Sigmoid colon (tissue), 4 donors: ENCODE results near the gene PAXX.

Experiments
- CTCF ChIP-seq, 4 experiments: fragments of 450-650 bp in 3 of 4; fragments of 200-600 bp in 1 of 4; IDR thresholded peaks; one replicate each; pipeline ENCODE4 v1.5.1; 2016 to 2019; ENCODE audit warnings: antibody characterized with exemption in 4 of 4, mild to moderate bottlenecking in 3 of 4, moderate library complexity in 2 of 4
- EP300 ChIP-seq, 4 donors: sonication (generic); formaldehyde crosslinking; IDR thresholded peaks; one replicate each; pipeline ENCODE4 v1.6.1; 2017; ENCODE audit warnings: antibody characterized with exemption in 4 of 4
- POLR2A ChIP-seq, 2 donors: fragments of 450-650 bp; IDR thresholded peaks; one replicate each; pipeline ENCODE4 v1.6.1; 2016; ENCODE audit warnings: antibody characterized with exemption in 2 of 2, mild to moderate bottlenecking in 2 of 2, moderate library complexity in 2 of 2
- POLR2AphosphoS5 ChIP-seq, 4 donors: sonication (generic); formaldehyde crosslinking; IDR thresholded peaks; one replicate each; pipeline ENCODE4 v1.6.1; 2017; ENCODE audit warnings: antibody characterized with exemption in 4 of 4

GRCh38 chr9:136997371-136997770, 5.1 kb downstream of the PAXX start:
- TF ChIP-seq CTCF (IDR thresholded peaks at IDR 0.05) (no peak), POLR2A (IDR thresholded peaks at IDR 0.05) (no peak), EP300 (IDR thresholded peaks at IDR 0.05) (no peak), POLR2AphosphoS5 (IDR thresholded peaks at IDR 0.05) (no peak)
